Measurements from ENCODE around the gene CIROP.

The CIROP gene

GRCh38 chr14:23066855-23067744, 37.7 kb downstream of the CIROP start:
- DNase-seq: no peak

GRCh38 chr14:23066368-23066767, 38.4 kb downstream of the CIROP start:
- no peak for DNase-seq

GRCh38 chr14:23063601-23064000, 41.2 kb downstream of the CIROP start:
- no peak for DNase-seq

- peak; percentile 48 to 77 (median 72) for DNase-seq
Observed at GRCh38 chr14:23062002-23062401, 42.8 kb downstream of the CIROP start.

GRCh38 chr14:23060536-23061260, 44.1 kb downstream of the CIROP start:
- no peak for DNase-seq

GRCh38 chr14:23058654-23059504, 45.9 kb downstream of the CIROP start:
- DNase-seq: no peak

GRCh38 chr14:23057757-23058653, 46.8 kb downstream of the CIROP start:
- DNase-seq: peak; percentile 77 to 89 (median 82)

GRCh38 chr14:23056956-23057756, 47.6 kb downstream of the CIROP start, which contains the start of gene CDH24:
Gene CDH24, minus strand, starts transcription at chr14:23057520. Its CDS starts 1,787 bp downstream, at chr14:23055733.
- DNase-seq: peak; percentile 48 to 79 (median 60)

- DNase-seq: peak; percentile 80 to 88 (median 84)
Observed at GRCh38 chr14:23056145-23056955, 48.4 kb downstream of the CIROP start.

- no peak for DNase-seq
Observed at GRCh38 chr14:23055621-23056144, 49.1 kb downstream of the CIROP start.

- DNase-seq: no peak
Observed at GRCh38 chr14:23055147-23055550, 49.6 kb downstream of the CIROP start.

- DNase-seq: peak in 3 of 4 experiments; percentile 12 to 61 (median 33)
Observed at GRCh38 chr14:23054000-23054811, 50.6 kb downstream of the CIROP start.

GRCh38 chr14:23053426-23053825, 51.4 kb downstream of the CIROP start:
- no peak for DNase-seq

GRCh38 chr14:23052671-23053070, 52.1 kb downstream of the CIROP start:
- DNase-seq: no peak

GRCh38 chr14:23052182-23052623, 52.6 kb downstream of the CIROP start:
- DNase-seq: no peak

GRCh38 chr14:23051141-23052057, 53.4 kb downstream of the CIROP start:
- DNase-seq: peak in 2 of 4 experiments; percentile 53 to 61

Data from suppressor macrophage (primary cell).